Measurements from ENCODE around the gene CDPF1. TPM values are rescaled to one million over a fixed set of nuclear protein-coding genes. Genes with fewer than 3 reads are reported as not detected.
A peak's percentile ranks its signal among the peaks of the same experiment; 100 is the strongest.

CDPF1 gene
- total and polyA plus RNA-seq, 2 of the 13 experiments (the other 11 are each of a cell fraction or from before 2014, with no cell fraction given) = 5.2 to 8.1 TPM

GRCh38 chr22:46250035-46250782, at the start of gene CDPF1 (continued):
- TF ChIP-seq ZNF800 (CRISPR knock-in tag; IDR thresholded peaks at IDR 0.05) (peak; percentile 94), MIXL1 (CRISPR knock-in tag; IDR thresholded peaks at IDR 0.05) (no peak), THYN1 (CRISPR knock-in tag; IDR thresholded peaks at IDR 0.05; ENCODE audit: borderline replicate concordance, low read depth) (no peak), ZNF350 (CRISPR knock-in tag; IDR thresholded peaks at IDR 0.05; ENCODE audit: borderline replicate concordance, low read depth) (no peak; the same call in 1 of the 2 replicates), SNAPC5 (CRISPR knock-in tag; IDR thresholded peaks at IDR 0.05; ENCODE audit: borderline replicate concordance) (no peak), ZFP41 (CRISPR knock-in tag; IDR thresholded peaks at IDR 0.05; ENCODE audit: borderline replicate concordance) (no peak; the same call in 1 of the 2 replicates), ZFP37 (CRISPR knock-in tag; IDR thresholded peaks at IDR 0.05; ENCODE audit: borderline replicate concordance) (0 out of 2 replicates have a peak, but pooled peaks have one; percentile 74), AGO2 (optimal IDR thresholded peaks at IDR 0.05; ENCODE audit: low read depth, low read length) (no peak), GMEB2 (CRISPR knock-in tag; IDR thresholded peaks at IDR 0.05; ENCODE audit: low read depth) (no peak), ARID5B (CRISPR knock-in tag; IDR thresholded peaks at IDR 0.05) (no peak), KLF11 (CRISPR knock-in tag; IDR thresholded peaks at IDR 0.05) (no peak), ARHGAP35 (CRISPR knock-in tag; IDR thresholded peaks at IDR 0.05; ENCODE audit: borderline replicate concordance) (no peak; the same call in 1 of the 2 replicates), PAF1 (CRISPR knock-in tag; IDR thresholded peaks at IDR 0.05) (no peak), FOSL1 (CRISPR knock-in tag; IDR thresholded peaks at IDR 0.05; ENCODE audit: borderline replicate concordance) (no peak), SP2 (CRISPR knock-in tag; IDR thresholded peaks at IDR 0.05) (peak; percentile 88), FOXK2 (IDR thresholded peaks at IDR 0.05) (no peak), CBX1 (IDR thresholded peaks at IDR 0.05; ENCODE audit: low read depth) (peak; percentile 90), CREB3 (CRISPR knock-in tag; IDR thresholded peaks at IDR 0.05) (peak; percentile 89; the same call in 1 of the 2 replicates), ZNF703 (CRISPR knock-in tag; IDR thresholded peaks at IDR 0.05; ENCODE audit: borderline replicate concordance) (peak; percentile 83; the same call in 1 of the 2 replicates), ADNP (CRISPR knock-in tag; IDR thresholded peaks at IDR 0.05) (no peak), ZEB1 (IDR thresholded peaks at IDR 0.05; ENCODE audit: insufficient replicate concordance, low read depth) (no peak), PPARG (CRISPR knock-in tag; conservative IDR thresholded peaks at IDR 0.05) (peak; percentile 60)

Measured in HepG2 (cell line).